ENCODE data around the gene SNX20. TPM values are rescaled to one million over a fixed set of nuclear protein-coding genes. Genes with fewer than 3 reads are reported as not detected.

The SNX20 gene
- total RNA-seq, 1 experiment from 2014 or later = not detected

DNA sequence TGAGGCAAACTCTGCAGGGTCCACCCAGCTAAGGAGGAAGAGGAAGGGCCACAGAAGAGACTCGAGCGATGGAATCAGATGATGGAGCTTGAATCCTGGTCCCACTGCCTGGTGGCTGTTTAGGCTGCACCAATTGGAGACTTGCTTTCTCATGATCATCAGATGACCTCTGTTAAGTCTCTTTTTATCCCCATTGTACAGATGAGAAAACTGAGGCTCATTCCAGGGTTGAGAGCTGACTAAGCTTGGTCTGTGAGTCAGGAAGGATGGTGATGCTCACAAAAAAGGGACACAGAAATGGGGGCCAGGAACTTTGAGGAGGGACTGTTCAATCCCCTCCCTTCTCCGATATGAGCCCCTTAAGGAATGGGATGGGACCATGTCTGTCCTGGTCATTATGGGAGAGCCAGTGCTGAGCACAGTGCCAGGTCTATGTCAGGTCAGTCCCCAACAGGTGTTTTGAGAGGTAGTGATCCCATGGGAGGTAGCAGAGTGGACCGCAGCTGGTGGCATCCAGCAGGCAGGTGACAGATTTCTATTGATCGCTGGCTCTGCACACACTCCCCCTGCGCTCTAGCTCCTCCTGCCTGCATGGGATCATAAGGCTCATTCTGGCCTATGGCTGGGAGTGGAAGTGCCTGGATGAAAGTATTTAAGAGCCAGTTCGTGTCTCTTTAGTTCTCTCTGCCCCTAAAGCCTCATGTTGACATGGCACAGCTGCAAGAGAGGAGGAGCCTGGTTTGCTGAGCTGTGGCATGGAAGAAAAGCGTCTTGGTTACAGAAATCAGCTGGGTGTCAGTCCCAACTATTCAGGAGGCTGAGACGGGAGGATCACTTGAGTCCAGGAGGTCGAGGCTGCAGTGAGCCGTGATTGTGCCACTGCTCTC, 27.2 kb downstream of the SNX20 start:
- H4K5ac ChIP-seq (ENCODE audit: insufficient read length, low read depth, low read length) = no peak overlapping the region
- no peak for DNase-seq
- H3K4me2 ChIP-seq (ENCODE audit: insufficient read depth, insufficient read length, low read length) = no peak overlapping the region
- H3K79me1 ChIP-seq (ENCODE audit: insufficient read depth, low read depth, low read length, poor library complexity, severe bottlenecking) = no peaks in the 10 kb centered on the region
- H3K79me2 ChIP-seq (ENCODE audit: insufficient read depth, low read length) = no peaks in the 10 kb centered on the region
- Mint-ChIP-seq H3K4me1 (peaks cover 0 to 2% of the 10 kb centered on the region in 2 experiments; a peak in 2 of 4 replicates), H3K27me3 (ENCODE audit: low read depth) (peaks cover 6% of the 10 kb centered on the region), H3K4me3 (no peak overlapping the region; a peak in 1 of 5 replicates), H3K36me3 (ENCODE audit: insufficient read depth in 1 of 3, low read depth in 3 of 3) (no peaks in the 10 kb centered on the region; a peak in 1 of 7 replicates), H3K9me3 (no peaks in the 10 kb centered on the region; a peak in 1 of 5 replicates), H3K27ac (no peak overlapping the region)
- no peaks in the 10 kb centered on the region for H3K23me2 ChIP-seq (ENCODE audit: insufficient read length, low read depth, low read length, poor library complexity, severe bottlenecking)
- no peaks in the 10 kb centered on the region for H4K20me1 ChIP-seq (ENCODE audit: control insufficient read depth, insufficient read depth, insufficient read length)
- no peak overlapping the region for H2BK12ac ChIP-seq (ENCODE audit: insufficient read length, low read depth, low read length)
- H3K27ac ChIP-seq (ENCODE audit: insufficient read length, low read depth, low read length) = no peak overlapping the region
- H2BK120ac ChIP-seq (ENCODE audit: low read depth, low read length, poor library complexity, severe bottlenecking) = no peak overlapping the region
- no peaks in the 10 kb centered on the region for H3K9me3 ChIP-seq (ENCODE audit: control insufficient read depth, low read depth, low read length)
- H3K14ac ChIP-seq (ENCODE audit: insufficient read depth, low read length) = no peak overlapping the region
- WGBS (ENCODE audit: extremely low coverage, insufficient read length, low lambda C conversion rate) = no CpG with 5 or more reads among the region's 11 CpGs
- no peak overlapping the region for H4K8ac ChIP-seq (replicated peaks; ENCODE audit: insufficient read length, low read depth, low read length)
- H3K18ac ChIP-seq (ENCODE audit: insufficient read length, low read depth, low read length) = no peak overlapping the region
- no peak overlapping the region for H3K4ac ChIP-seq (ENCODE audit: low read depth, low read length)
- H3K9ac ChIP-seq (ENCODE audit: extremely low read depth, insufficient read length, low read length) = no peak overlapping the region
- H2BK15ac ChIP-seq (ENCODE audit: low read depth, low read length) = no peak overlapping the region
- TF ChIP-seq, protein P1, sequence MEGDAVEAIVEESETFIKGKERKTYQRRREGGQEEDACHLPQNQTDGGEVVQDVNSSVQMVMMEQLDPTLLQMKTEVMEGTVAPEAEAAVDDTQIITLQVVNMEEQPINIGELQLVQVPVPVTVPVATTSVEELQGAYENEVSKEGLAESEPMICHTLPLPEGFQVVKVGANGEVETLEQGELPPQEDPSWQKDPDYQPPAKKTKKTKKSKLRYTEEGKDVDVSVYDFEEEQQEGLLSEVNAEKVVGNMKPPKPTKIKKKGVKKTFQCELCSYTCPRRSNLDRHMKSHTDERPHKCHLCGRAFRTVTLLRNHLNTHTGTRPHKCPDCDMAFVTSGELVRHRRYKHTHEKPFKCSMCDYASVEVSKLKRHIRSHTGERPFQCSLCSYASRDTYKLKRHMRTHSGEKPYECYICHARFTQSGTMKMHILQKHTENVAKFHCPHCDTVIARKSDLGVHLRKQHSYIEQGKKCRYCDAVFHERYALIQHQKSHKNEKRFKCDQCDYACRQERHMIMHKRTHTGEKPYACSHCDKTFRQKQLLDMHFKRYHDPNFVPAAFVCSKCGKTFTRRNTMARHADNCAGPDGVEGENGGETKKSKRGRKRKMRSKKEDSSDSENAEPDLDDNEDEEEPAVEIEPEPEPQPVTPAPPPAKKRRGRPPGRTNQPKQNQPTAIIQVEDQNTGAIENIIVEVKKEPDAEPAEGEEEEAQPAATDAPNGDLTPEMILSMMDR (conservative IDR thresholded peaks at IDR 0.05) = no peak
- no peak overlapping the region for H3K56ac ChIP-seq (ENCODE audit: insufficient read length, low read depth, low read length)
- no peak overlapping the region for H3T11ph ChIP-seq (ENCODE audit: low read length)
- no peaks in the 10 kb centered on the region for H3K4me1 ChIP-seq (ENCODE audit: insufficient read depth, low read length)
- H4K91ac ChIP-seq (ENCODE audit: insufficient read length, low read depth, low read length) = no peak overlapping the region
- no peak overlapping the region for H2BK5ac ChIP-seq (ENCODE audit: insufficient read length, low read length)
- no peak overlapping the region for H3K23ac ChIP-seq (ENCODE audit: insufficient read length, low read depth, low read length)
- no peaks in the 10 kb centered on the region for H3K27me3 ChIP-seq (ENCODE audit: insufficient read depth, low read length)
- no peak overlapping the region for H2AFZ ChIP-seq (ENCODE audit: low read length)
- H2BK20ac ChIP-seq (ENCODE audit: low read depth, low read length, poor library complexity, severe bottlenecking) = no peak overlapping the region
- H2AK5ac ChIP-seq (ENCODE audit: insufficient read length, low read length) = no peak overlapping the region

Measured in H9 (cell line).